SK-N-SH (cell line): ENCODE results near the gene SNRPD1. TPM values are rescaled to one million over a fixed set of nuclear protein-coding genes. Genes with fewer than 3 reads are reported as not detected.

Source experiments
- CTCF ChIA-PET: fragments of 300-600, 350-600 bp; formaldehyde crosslinking; extraction: SDS; loops from one replicate; lab custom pipeline; 2021; lab: Yijun Ruan, JAX
- POLR2A ChIA-PET: fragments of 350-600 bp; sonication (Branson Sonifier 250); formaldehyde crosslinking; extraction: SDS; loops from one replicate; lab custom pipeline; 2020; ENCODE audit warnings: antibody characterized with exemption, inconsistent platforms; lab: Yijun Ruan, JAX
- DNase-seq: peaks from one replicate; pipeline ENCODE4 v3.0.0; 2012
- H2AFZ ChIP-seq: fragments of 200-600 bp; sonication (generic); 2 replicates; pipeline ENCODE4 v1.8.1; 2016; ENCODE audit warnings: antibody characterized with exemption, mild to moderate bottlenecking, low read depth
- H3F3A ChIP-seq: fragments of 200-600 bp; sonication (generic); replicated peaks from 2 replicates; pipeline ENCODE3; 2016; ENCODE audit warnings: antibody characterized with exemption, mild to moderate bottlenecking; ENCODE audit not compliant: insufficient read depth
- H3K27ac ChIP-seq, 2 experiments: fragments of 200-500 bp in 1 of 2; fragments of 200-600 bp in 1 of 2; sonication (Bioruptor generic) in 1 of 2; sonication (generic), shearing (Covaris generic) in 1 of 2; 2 replicates each; pipeline versions ENCODE4 v1.5.1 to v1.6.1; 2014 to 2016; ENCODE audit warnings: low read depth in 2 of 2, inconsistent platforms in 1 of 2, low read length in 1 of 2, mild to moderate bottlenecking in 1 of 2, mixed read lengths in 1 of 2
- H3K27me3 ChIP-seq: fragments of 200-600 bp; sonication (generic), shearing (Covaris generic); 2 replicates; pipeline ENCODE4 v1.6.1; 2016; ENCODE audit warnings: mixed run types; ENCODE audit not compliant: insufficient read depth
- H3K36me3 ChIP-seq, 2 experiments: fragments of 200-500 bp in 1 of 2; fragments of 200-600 bp in 1 of 2; sonication (Bioruptor generic) in 1 of 2; sonication (generic) in 1 of 2; replicated peaks in 1 of 2; 2 replicates each; pipeline versions ENCODE3 to v1.5.1; 2014 to 2016; ENCODE audit warnings: low read length in 1 of 2, mild to moderate bottlenecking in 1 of 2; ENCODE audit not compliant: insufficient read depth in 2 of 2, control insufficient read depth in 1 of 2
- H3K4me1 ChIP-seq, 2 experiments: fragments of 200-500 bp in 1 of 2; fragments of 200-600 bp in 1 of 2; sonication (Bioruptor generic) in 1 of 2; sonication (generic), shearing (Covaris generic) in 1 of 2; 2 replicates each; pipeline versions ENCODE4 v1.5.1 to v1.6.1; 2014 to 2016; ENCODE audit warnings: low read depth in 1 of 2, low read length in 1 of 2, mixed run types in 1 of 2; ENCODE audit not compliant: insufficient read depth in 2 of 2, control insufficient read depth in 1 of 2
- H3K4me2 ChIP-seq: fragments of 200-600 bp; sonication (generic), shearing (Covaris generic); 2 replicates; pipeline ENCODE4 v1.6.1; 2017; ENCODE audit warnings: mixed run types
- H3K4me3 ChIP-seq, 2 experiments: fragments of 200-500 bp in 1 of 2; fragments of 200-600 bp in 1 of 2; sonication (Bioruptor generic) in 1 of 2; sonication (generic), shearing (Covaris generic) in 1 of 2; 2 replicates each; pipeline versions ENCODE4 v1.5.1 to v1.8.1; 2014 to 2016; ENCODE audit warnings: low read depth in 2 of 2, inconsistent platforms in 1 of 2, low read length in 1 of 2, mild to moderate bottlenecking in 1 of 2, mixed read lengths in 1 of 2, moderate library complexity in 1 of 2
- H3K79me2 ChIP-seq: fragments of 200-600 bp; sonication (generic); 2 replicates; pipeline ENCODE4 v1.8.1; 2017; ENCODE audit warnings: mild to moderate bottlenecking; ENCODE audit not compliant: insufficient read depth
- H3K9ac ChIP-seq: fragments of 200-600 bp; sonication (generic); 2 replicates; pipeline ENCODE4 v1.6.1; 2017; ENCODE audit warnings: mixed run types
- H3K9me2 ChIP-seq: fragments of 200-600 bp; sonication (generic); 2 replicates; pipeline ENCODE4 v1.6.1; 2017; ENCODE audit warnings: mixed run types
- H3K9me3 ChIP-seq: fragments of 200-600 bp; sonication (generic); 2 replicates; pipeline ENCODE4 v1.6.1; 2017; ENCODE audit warnings: mixed run types, mild to moderate bottlenecking, moderate library complexity
- H4K20me1 ChIP-seq: fragments of 200-600 bp; sonication (generic); 2 replicates; pipeline ENCODE4 v1.6.1; 2017; ENCODE audit warnings: mild to moderate bottlenecking, mixed run types; ENCODE audit not compliant: insufficient read depth
- CHD2 ChIP-seq: fragments of 150-350 bp; IDR thresholded peaks from 2 replicates; pipeline ENCODE4 v1.6.1; 2018; ENCODE audit warnings: low read length; ENCODE audit not compliant: partially characterized antibody
- ELF1 ChIP-seq: IDR thresholded peaks from 2 replicates; pipeline ENCODE4 v1.4.0; 2012
- EP300 ChIP-seq, 2 experiments: IDR thresholded peaks; 2 replicates each; pipeline versions ENCODE4 v1.4.0 to v1.6.1; 2012; ENCODE audit warnings: borderline replicate concordance in 1 of 2, low read depth in 1 of 2, low read length in 1 of 2
- FOSL2 ChIP-seq: IDR thresholded peaks from 2 replicates; pipeline ENCODE4 v1.4.0; 2012; ENCODE audit warnings: low read depth, mild to moderate bottlenecking, moderate library complexity, borderline replicate concordance
- FOXJ3 ChIP-seq: sonication (generic); formaldehyde crosslinking; IDR thresholded peaks from 2 replicates; pipeline ENCODE4 v1.5.1; 2020; ENCODE audit warnings: mild to moderate bottlenecking, missing genetic modification reagents
- GABPA ChIP-seq: IDR thresholded peaks from 2 replicates; pipeline ENCODE4 v1.4.0; 2012; ENCODE audit warnings: low read depth, mild to moderate bottlenecking
- GATA2 ChIP-seq: sonication (generic); formaldehyde crosslinking; IDR thresholded peaks from 2 replicates; pipeline ENCODE4 v1.5.0; 2020; ENCODE audit warnings: mild to moderate bottlenecking, missing genetic modification reagents
- JUND ChIP-seq: IDR thresholded peaks from 2 replicates; pipeline ENCODE4 v1.4.0; 2012
- NFIC ChIP-seq: IDR thresholded peaks from 2 replicates; pipeline ENCODE4 v1.4.0; 2012; ENCODE audit warnings: borderline replicate concordance
- NRF1 ChIP-seq: IDR thresholded peaks from 2 replicates; pipeline ENCODE4 v1.6.1; 2012; ENCODE audit warnings: low read depth, mild to moderate bottlenecking, low read length
- PBX3 ChIP-seq: IDR thresholded peaks from 2 replicates; pipeline ENCODE4; 2012
- POLR2AphosphoS5 ChIP-seq: IDR thresholded peaks from 2 replicates; pipeline ENCODE4 v1.6.1; 2012; ENCODE audit warnings: low read depth, low read length
- RAD21 ChIP-seq: IDR thresholded peaks from 2 replicates; pipeline ENCODE4 v1.6.1; 2012; ENCODE audit warnings: mild to moderate bottlenecking, low read length
- REST ChIP-seq: IDR thresholded peaks from 2 replicates; pipeline ENCODE4 v1.6.1; 2012; ENCODE audit warnings: mild to moderate bottlenecking, low read depth, low read length, moderate library complexity
- RFX5 ChIP-seq: IDR thresholded peaks from 2 replicates; pipeline ENCODE4 v1.6.1; 2012; ENCODE audit warnings: mild to moderate bottlenecking, improper control_type of control experiment, low read length
- RXRA ChIP-seq: IDR thresholded peaks from 2 replicates; pipeline ENCODE4 v1.4.0; 2012; ENCODE audit warnings: low read depth, mild to moderate bottlenecking, borderline replicate concordance
- TEAD4 ChIP-seq: IDR thresholded peaks from 2 replicates; pipeline ENCODE4 v1.4.0; 2012; ENCODE audit warnings: mild to moderate bottlenecking, borderline replicate concordance; ENCODE audit not compliant: insufficient read depth
- USF1 ChIP-seq: IDR thresholded peaks from 2 replicates; pipeline ENCODE4 v1.4.0; 2012; ENCODE audit warnings: low read depth, borderline replicate concordance
- WGBS: methylation state at CpG from one replicate; pipeline ENCODE4 v1.1.6; 2017; ENCODE audit warnings: low lambda C conversion rate; 5-methylcytosine and 5-hydroxymethylcytosine counted together
- polyA plus RNA-seq, 3 experiments: library from polyadenylated mRNA; depleted of rRNA; stranded (reverse); fragments of >200 nt; gene quantifications; 2 replicates each; pipeline ENCODE4 v1.2.3, GENCODE V29; 2012

SNRPD1 gene
- polyA plus RNA-seq, 1 of the 3 experiments (the other 2 are of a cell fraction): 24.6 TPM

GRCh38 chr18:21650311-21650710 lies 38.2 kb downstream of the SNRPD1 start:
- TF ChIP-seq RAD21: peak; percentile 16; the same call in 1 of the 2 replicates
- no peak for TF ChIP-seq TEAD4
- no peak for TF ChIP-seq FOSL2
- TF ChIP-seq FOXJ3 (CRISPR knock-in tag): no peak
- peak in 1 of 2 experiments; percentile 48; a peak in 1 of 4 replicates for TF ChIP-seq EP300 (IDR thresholded peaks at IDR 0.05; ENCODE audit: borderline replicate concordance in 1 of 2, low read depth in 1 of 2, low read length in 1 of 2)
- no peak for TF ChIP-seq ELF1
- TF ChIP-seq RXRA: no peak
- TF ChIP-seq NRF1: no peak
- no peak for TF ChIP-seq POLR2AphosphoS5
- Histone ChIP-seq H2AFZ (no peak overlapping the region), H3K4me3 (no peak overlapping the region), H3K36me3 (peaks cover 0 to 3% of the 10 kb centered on the region in 2 experiments), H3K9me3 (no peaks in the 10 kb centered on the region), H3K9me2 (no peaks in the 10 kb centered on the region), H3K9ac (no peak overlapping the region), H3K4me1 (no peaks in the 10 kb centered on the region), H4K20me1 (no peaks in the 10 kb centered on the region), H3K4me2 (no peak overlapping the region), H3K79me2 (no peaks in the 10 kb centered on the region), H3F3A (no peaks in the 10 kb centered on the region), H3K27ac (peak overlapping the region in 1 of 2 experiments; percentile 34; a peak in 1 of 4 replicates), H3K27me3 (no peaks in the 10 kb centered on the region)
- ChIA-PET CTCF (interaction anchor here (1.0 kb wide), 1 partner anchor 49 kb away, joined by 3 read pairs; no protein-coding TSS in a partner anchor), POLR2A (no interaction called here)
- WGBS: 81% methylated on average over 1 of the region's 1 CpG
- peak; percentile 54 for DNase-seq

GRCh38 chr18:21652073-21652472 lies 40.0 kb downstream of the SNRPD1 start:
- ChIA-PET CTCF (interaction anchor here (1.4 kb wide), 1 partner anchor 51 kb away, joined by 3 read pairs; the partner anchor contains the start of gene ESCO1), POLR2A (no interaction called here)
- WGBS: 94% methylated on average over 4 of the region's 4 CpGs
- H3K9me3 ChIP-seq: no peaks in the 10 kb centered on the region
- no peak for DNase-seq
- H3K9ac ChIP-seq: no peak overlapping the region
- no peaks in the 10 kb centered on the region for H4K20me1 ChIP-seq
- H3K4me1 ChIP-seq: no peaks in the 10 kb centered on the region
- TF ChIP-seq RFX5 (no peak), JUND (no peak)
- H3F3A ChIP-seq: peaks cover 8% of the 10 kb centered on the region
- no peak overlapping the region for H3K27ac ChIP-seq
- H3K36me3 ChIP-seq: peaks cover 0 to 3% of the 10 kb centered on the region in 2 experiments
- no peaks in the 10 kb centered on the region for H3K27me3 ChIP-seq
- H3K4me2 ChIP-seq: no peak overlapping the region
- no peaks in the 10 kb centered on the region for H3K9me2 ChIP-seq
- no peak overlapping the region for H2AFZ ChIP-seq
- H3K79me2 ChIP-seq: no peaks in the 10 kb centered on the region
- H3K4me3 ChIP-seq: no peak overlapping the region

GRCh38 chr18:21653361-21653760 lies 41.2 kb downstream of the SNRPD1 start:
- ChIA-PET CTCF (interaction anchor here (1.0 kb wide), 1 partner anchor 88 kb away, joined by 3 read pairs; no protein-coding TSS in a partner anchor), POLR2A (no interaction called here)
- H3K4me2 ChIP-seq: no peak overlapping the region
- DNase-seq: no peak
- 96% methylated on average over 3 of the region's 3 CpGs for WGBS
- H3K4me1 ChIP-seq: no peaks in the 10 kb centered on the region
- no peak overlapping the region for H3K4me3 ChIP-seq
- peaks cover 8% of the 10 kb centered on the region for H3F3A ChIP-seq
- H3K9me2 ChIP-seq: no peaks in the 10 kb centered on the region
- H4K20me1 ChIP-seq: no peaks in the 10 kb centered on the region
- H3K79me2 ChIP-seq: no peaks in the 10 kb centered on the region
- H2AFZ ChIP-seq: no peak overlapping the region
- H3K36me3 ChIP-seq: no peaks in the 10 kb centered on the region
- no peak overlapping the region for H3K9ac ChIP-seq
- no peaks in the 10 kb centered on the region for H3K9me3 ChIP-seq
- H3K27me3 ChIP-seq: no peaks in the 10 kb centered on the region
- no peak overlapping the region for H3K27ac ChIP-seq
- TF ChIP-seq GATA2 (no peak), USF1 (no peak), TEAD4 (no peak), NFIC (no peak), GABPA (no peak), RXRA (no peak), CHD2 (no peak), FOSL2 (no peak), PBX3 (no peak), POLR2AphosphoS5 (no peak), REST (no peak)
